Measurements from ENCODE around the gene RHBDD1.

Gene RHBDD1

DNA sequence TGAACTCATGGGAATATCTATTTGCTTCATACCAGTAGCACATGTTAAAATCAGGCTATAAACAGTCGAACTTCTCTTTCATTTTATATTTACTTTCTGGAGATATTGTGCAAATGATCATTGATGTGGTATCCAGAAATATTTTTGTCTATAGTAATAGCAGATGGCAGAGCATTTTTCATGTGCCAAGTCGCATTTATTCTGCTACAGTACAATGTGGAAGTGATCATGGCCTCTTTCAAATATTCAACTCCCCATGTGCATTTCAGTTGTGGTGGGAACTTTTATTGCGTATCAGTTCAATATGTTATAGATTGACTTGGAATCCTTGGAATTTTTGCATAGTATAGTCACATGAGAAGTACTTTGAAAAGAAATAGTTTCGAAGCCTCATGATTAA is 57.4 kb downstream of the RHBDD1 start:
- in situ Hi-C loops (cut with MboI; ENCODE audit: low sequenced_read_pairs, unreplicated experiment), result no loop called here
- no peak for TF ChIP-seq CTCF (IDR thresholded peaks at IDR 0.05; ENCODE audit: borderline replicate concordance, control extremely low read depth, extremely low read depth, insufficient read depth, missing control alignments)
- no peak for DNase-seq (ENCODE audit: low spot score)

GRCh38 chr2:226894752-226895151 is 58.9 kb downstream of the RHBDD1 start:
- no peak for DNase-seq (ENCODE audit: low spot score)
- TF ChIP-seq CTCF (IDR thresholded peaks at IDR 0.05; ENCODE audit: borderline replicate concordance, control extremely low read depth, extremely low read depth, insufficient read depth, missing control alignments), result no peak
- in situ Hi-C loops (cut with MboI; ENCODE audit: low sequenced_read_pairs, unreplicated experiment), result no loop called here

DNA sequence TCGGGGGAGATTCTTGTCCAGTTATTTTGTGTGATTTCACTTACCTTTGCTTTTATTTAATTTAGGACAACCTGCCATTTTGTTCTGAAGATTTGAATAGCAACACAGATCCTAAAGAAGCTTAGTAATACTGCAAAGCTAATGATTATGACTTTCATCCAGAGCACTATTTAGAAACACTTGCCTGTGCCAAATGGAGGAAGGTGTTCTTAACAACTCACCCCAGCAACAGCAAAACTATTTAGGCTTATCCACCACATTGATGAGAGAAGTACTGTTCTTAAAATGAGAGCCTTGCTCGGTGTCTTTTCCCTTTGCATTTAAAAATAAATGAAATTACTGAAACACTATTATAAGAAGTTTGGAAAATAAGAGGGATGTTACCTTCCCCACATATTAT is 59.7 kb downstream of the RHBDD1 start:
- no peak for DNase-seq (ENCODE audit: low spot score)
- no peak for TF ChIP-seq CTCF (IDR thresholded peaks at IDR 0.05; ENCODE audit: borderline replicate concordance, control extremely low read depth, extremely low read depth, insufficient read depth, missing control alignments)
- in situ Hi-C loops (cut with MboI; ENCODE audit: low sequenced_read_pairs, unreplicated experiment), result no loop called here

GRCh38 chr2:226898121-226898520 is 62.3 kb downstream of the RHBDD1 start:
- no peak for TF ChIP-seq CTCF (IDR thresholded peaks at IDR 0.05; ENCODE audit: borderline replicate concordance, control extremely low read depth, extremely low read depth, insufficient read depth, missing control alignments)
- in situ Hi-C loops (cut with MboI; ENCODE audit: low sequenced_read_pairs, unreplicated experiment), result no loop called here
- DNase-seq (ENCODE audit: low spot score), result no peak

- no peak for TF ChIP-seq CTCF (IDR thresholded peaks at IDR 0.05; ENCODE audit: borderline replicate concordance, control extremely low read depth, extremely low read depth, insufficient read depth, missing control alignments)
- DNase-seq (ENCODE audit: low spot score), result no peak
- in situ Hi-C loops (cut with MboI; ENCODE audit: low sequenced_read_pairs, unreplicated experiment), result no loop called here
Observed at GRCh38 chr2:226898897-226899296, 63.0 kb downstream of the RHBDD1 start.

GRCh38 chr2:226902041-226902966 is 66.5 kb downstream of the RHBDD1 start:
- TF ChIP-seq CTCF (IDR thresholded peaks at IDR 0.05; ENCODE audit: borderline replicate concordance, control extremely low read depth, extremely low read depth, insufficient read depth, missing control alignments), result no peak
- DNase-seq (ENCODE audit: low spot score), result no peak
- in situ Hi-C loops (cut with MboI; ENCODE audit: low sequenced_read_pairs, unreplicated experiment), result no loop called here

All from GM13976 (cell line).